HepG2 (cell line): Measurements from ENCODE around the gene NUBP1. TPM values are rescaled to one million over a fixed set of nuclear protein-coding genes. Genes with fewer than 3 reads are reported as not detected.

Experiments
- EED ChIP-seq: sonication (generic); formaldehyde crosslinking; IDR thresholded peaks from 2 replicates; pipeline ENCODE4 v1.5.0; 2020; ENCODE audit warnings: mild to moderate bottlenecking, missing genetic modification reagents
- FOXP1 ChIP-seq, 2 experiments: fragments of 450-650 bp in 1 of 2; IDR thresholded peaks; 2 replicates each; pipeline ENCODE4 v1.6.1; 2017 to 2018; ENCODE audit warnings: antibody characterized with exemption in 1 of 2
- GTF2F1 ChIP-seq: fragments of 150-350 bp; IDR thresholded peaks from 2 replicates; pipeline ENCODE4 v1.6.1; 2014; ENCODE audit warnings: low read length
- KMT2A ChIP-seq: sonication (generic); formaldehyde crosslinking; IDR thresholded peaks from 2 replicates; pipeline ENCODE4 v1.4.0; 2020; ENCODE audit warnings: missing genetic modification reagents
- KMT2B ChIP-seq: IDR thresholded peaks from 2 replicates; pipeline ENCODE4 v1.6.1; 2016; ENCODE audit warnings: missing genetic modification reagents, missing compliant biosample characterization
- NFRKB ChIP-seq: fragments of 450-650 bp; IDR thresholded peaks from 2 replicates; pipeline ENCODE4 v1.6.1; 2017
- PHF20 ChIP-seq: sonication (generic); formaldehyde crosslinking; IDR thresholded peaks from 2 replicates; pipeline ENCODE4 v1.5.0; 2020; ENCODE audit warnings: mild to moderate bottlenecking, missing genetic modification reagents
- RBAK ChIP-seq: sonication (generic); formaldehyde crosslinking; IDR thresholded peaks from 2 replicates; pipeline ENCODE4 v1.5.1; 2020; ENCODE audit warnings: mild to moderate bottlenecking, missing genetic modification reagents
- SIN3A ChIP-seq: IDR thresholded peaks from 2 replicates; pipeline ENCODE4 v1.6.1; 2011; ENCODE audit warnings: low read depth, mild to moderate bottlenecking, control low read depth, low read length, borderline replicate concordance
- SMAD9 ChIP-seq: sonication (generic); formaldehyde crosslinking; IDR thresholded peaks from 2 replicates; pipeline ENCODE4 v1.5.1; 2020; ENCODE audit warnings: mild to moderate bottlenecking, missing genetic modification reagents
- SYNCRIP ChIP-seq: fragments of 200-400 bp; formaldehyde crosslinking; IDR thresholded peaks from 2 replicates; pipeline ENCODE4 v1.6.1; 2018; ENCODE audit warnings: mild to moderate bottlenecking, low read depth, low read length; ENCODE audit not compliant: insufficient read depth
- TAF1 ChIP-seq: sonication (generic); formaldehyde crosslinking; IDR thresholded peaks from 2 replicates; pipeline ENCODE4 v1.4.0; 2020; ENCODE audit warnings: missing genetic modification reagents
- ZNF317 ChIP-seq: sonication (generic); formaldehyde crosslinking; IDR thresholded peaks from 2 replicates; pipeline ENCODE4 v1.5.0; 2020; ENCODE audit warnings: mild to moderate bottlenecking, missing genetic modification reagents
- ZNF331 ChIP-seq: sonication (generic); formaldehyde crosslinking; IDR thresholded peaks from 2 replicates; pipeline ENCODE4 v1.4.0; 2020; ENCODE audit warnings: missing genetic modification reagents
- polyA plus RNA-seq, 8 experiments: library from polyadenylated mRNA; depleted of rRNA in 3 of 8; stranded (reverse) in 7 of 8; unstranded in 1 of 8; fragments of >200 nt; fragmentation: Illumina TruSeq in 4 of 8; extraction: Trizol in 4 of 8; gene quantifications; 2 replicates each; pipeline versions ENCODE4 v1.2.1 to v1.2.3, GENCODE V29; 2011 to 2016; ENCODE audit warnings: low read depth in 4 of 8, missing spikeins in 1 of 8, mixed read lengths in 1 of 8; ENCODE audit not compliant: insufficient read depth in 1 of 8
- total RNA-seq, 5 experiments: library from RNA; depleted of rRNA; stranded (reverse); fragments of >200 nt; fragmentation: Illumina TruSeq; extraction: Trizol; gene quantifications; 2 replicates each; pipeline ENCODE4 v1.2.3, GENCODE V29; 2016; ENCODE audit warnings: low read depth in 1 of 5
- TF ChIP-seq, protein P1 (sequence below): sonication (generic); formaldehyde crosslinking; IDR thresholded peaks from 2 replicates; pipeline ENCODE4 v1.4.0; 2020; ENCODE audit warnings: missing genetic modification reagents
- TF ChIP-seq, protein P2 (sequence below), 2 experiments: sonication (generic) in 1 of 2; formaldehyde crosslinking in 1 of 2; IDR thresholded peaks; 2 replicates each; pipeline versions ENCODE4 v1.4.0 to v1.6.1; 2018 to 2020; ENCODE audit warnings: missing genetic modification reagents in 2 of 2, borderline replicate concordance in 1 of 2, low read depth in 1 of 2, mild to moderate bottlenecking in 1 of 2, missing biosample characterization in 1 of 2
- TF ChIP-seq, protein P3 (sequence below): sonication (generic); formaldehyde crosslinking; IDR thresholded peaks from 2 replicates; pipeline ENCODE4 v1.8.0; 2022; ENCODE audit warnings: mild to moderate bottlenecking, missing genetic modification reagents; ENCODE audit not compliant: insufficient replicate concordance
- TF ChIP-seq, protein P4 (sequence below): sonication (generic); formaldehyde crosslinking; conservative IDR thresholded peaks from 2 replicates; pipeline ENCODE4 v1.4.0; 2020; ENCODE audit warnings: missing genetic modification reagents
- TF ChIP-seq, protein P5 (sequence below): sonication (generic); formaldehyde crosslinking; IDR thresholded peaks from 2 replicates; pipeline ENCODE4 v1.8.0; 2022; ENCODE audit warnings: missing genetic modification reagents, low read depth, mild to moderate bottlenecking, borderline replicate concordance

The NUBP1 gene
- total and polyA plus RNA-seq, 2 of the 13 experiments (the other 11 are each of a cell fraction or from before 2014, with no cell fraction given): 53.5 to 70.4 TPM

DNA sequence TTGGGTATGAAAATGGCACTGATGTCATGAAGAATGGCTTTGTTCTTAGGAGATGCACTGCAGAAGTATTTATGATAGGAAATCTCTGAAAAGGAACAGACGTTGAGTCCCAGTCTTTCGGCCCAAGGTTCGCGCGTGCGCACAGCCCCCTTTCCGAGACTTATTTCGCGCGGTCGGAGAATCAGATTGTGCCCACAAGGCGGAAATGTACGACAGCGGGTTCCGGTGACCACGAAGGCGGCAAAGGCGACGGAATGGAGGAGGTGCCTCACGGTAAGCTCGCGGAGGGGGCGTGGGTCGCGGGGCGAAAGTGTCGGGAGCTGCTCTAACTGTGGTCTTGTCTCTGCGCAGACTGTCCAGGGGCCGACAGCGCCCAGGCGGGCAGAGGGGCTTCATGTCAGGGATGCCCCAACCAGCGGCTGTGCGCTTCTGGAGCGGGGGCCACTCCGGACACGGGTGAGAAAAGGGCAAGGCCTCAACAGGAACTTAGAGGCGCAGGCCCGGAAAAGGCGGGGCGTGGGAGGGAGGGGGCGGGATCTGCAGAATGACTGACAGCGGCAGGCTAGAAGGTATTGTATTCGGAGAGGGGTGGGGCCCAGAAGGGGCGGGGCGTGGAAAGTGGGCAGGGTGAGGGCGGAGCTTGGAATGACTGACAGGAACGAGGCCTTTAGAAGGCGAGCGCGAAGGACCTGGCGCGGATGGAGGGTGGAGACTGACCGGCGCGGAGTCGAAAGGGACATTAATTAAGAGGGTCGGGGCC, at the start of gene NUBP1 (continued):
- TF ChIP-seq, protein P1, sequence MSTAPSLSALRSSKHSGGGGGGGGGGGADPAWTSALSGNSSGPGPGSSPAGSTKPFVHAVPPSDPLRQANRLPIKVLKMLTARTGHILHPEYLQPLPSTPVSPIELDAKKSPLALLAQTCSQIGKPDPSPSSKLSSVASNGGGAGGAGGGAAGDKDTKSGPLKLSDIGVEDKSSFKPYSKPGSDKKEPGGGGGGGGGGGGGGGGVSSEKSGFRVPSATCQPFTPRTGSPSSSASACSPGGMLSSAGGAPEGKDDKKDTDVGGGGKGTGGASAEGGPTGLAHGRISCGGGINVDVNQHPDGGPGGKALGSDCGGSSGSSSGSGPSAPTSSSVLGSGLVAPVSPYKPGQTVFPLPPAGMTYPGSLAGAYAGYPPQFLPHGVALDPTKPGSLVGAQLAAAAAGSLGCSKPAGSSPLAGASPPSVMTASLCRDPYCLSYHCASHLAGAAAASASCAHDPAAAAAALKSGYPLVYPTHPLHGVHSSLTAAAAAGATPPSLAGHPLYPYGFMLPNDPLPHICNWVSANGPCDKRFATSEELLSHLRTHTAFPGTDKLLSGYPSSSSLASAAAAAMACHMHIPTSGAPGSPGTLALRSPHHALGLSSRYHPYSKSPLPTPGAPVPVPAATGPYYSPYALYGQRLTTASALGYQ (CRISPR knock-in tag): no peak
- TF ChIP-seq SMAD9 (CRISPR knock-in tag) (peak; percentile 98), SIN3A (peak; percentile 67; the same call in 1 of the 2 replicates), ZNF317 (CRISPR knock-in tag) (peak; percentile 93), PHF20 (CRISPR knock-in tag) (peak; percentile 97), FOXP1 (IDR thresholded peaks at IDR 0.05) (no peak), FOXP1 (CRISPR knock-in tag; IDR thresholded peaks at IDR 0.05) (no peak; the same call in 1 of the 2 replicates), KMT2B (peak; percentile 85), ZNF331 (CRISPR knock-in tag) (peak; percentile 74), RBAK (CRISPR knock-in tag) (no peak), KMT2A (CRISPR knock-in tag) (peak; percentile 54; the same call in 1 of the 2 replicates), GTF2F1 (0 out of 2 replicates have a peak, but pooled peaks have one; percentile 66), TAF1 (peak; percentile 96), EED (CRISPR knock-in tag) (peak; percentile 99), NFRKB (no peak; the same call in 1 of the 2 replicates), SYNCRIP (no peak)
- TF ChIP-seq, protein P2, sequence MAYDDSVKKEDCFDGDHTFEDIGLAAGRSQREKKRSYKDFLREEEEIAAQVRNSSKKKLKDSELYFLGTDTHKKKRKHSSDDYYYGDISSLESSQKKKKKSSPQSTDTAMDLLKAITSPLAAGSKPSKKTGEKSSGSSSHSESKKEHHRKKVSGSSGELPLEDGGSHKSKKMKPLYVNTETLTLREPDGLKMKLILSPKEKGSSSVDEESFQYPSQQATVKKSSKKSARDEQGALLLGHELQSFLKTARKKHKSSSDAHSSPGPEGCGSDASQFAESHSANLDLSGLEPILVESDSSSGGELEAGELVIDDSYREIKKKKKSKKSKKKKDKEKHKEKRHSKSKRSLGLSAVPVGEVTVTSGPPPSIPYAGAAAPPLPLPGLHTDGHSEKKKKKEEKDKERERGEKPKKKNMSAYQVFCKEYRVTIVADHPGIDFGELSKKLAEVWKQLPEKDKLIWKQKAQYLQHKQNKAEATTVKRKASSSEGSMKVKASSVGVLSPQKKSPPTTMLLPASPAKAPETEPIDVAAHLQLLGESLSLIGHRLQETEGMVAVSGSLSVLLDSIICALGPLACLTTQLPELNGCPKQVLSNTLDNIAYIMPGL (CRISPR knock-in tag; IDR thresholded peaks at IDR 0.05; ENCODE audit: borderline replicate concordance in 1 of 2, low read depth in 1 of 2): peak; percentile 87; a peak in 2 of 4 replicates
- TF ChIP-seq, protein P3, sequence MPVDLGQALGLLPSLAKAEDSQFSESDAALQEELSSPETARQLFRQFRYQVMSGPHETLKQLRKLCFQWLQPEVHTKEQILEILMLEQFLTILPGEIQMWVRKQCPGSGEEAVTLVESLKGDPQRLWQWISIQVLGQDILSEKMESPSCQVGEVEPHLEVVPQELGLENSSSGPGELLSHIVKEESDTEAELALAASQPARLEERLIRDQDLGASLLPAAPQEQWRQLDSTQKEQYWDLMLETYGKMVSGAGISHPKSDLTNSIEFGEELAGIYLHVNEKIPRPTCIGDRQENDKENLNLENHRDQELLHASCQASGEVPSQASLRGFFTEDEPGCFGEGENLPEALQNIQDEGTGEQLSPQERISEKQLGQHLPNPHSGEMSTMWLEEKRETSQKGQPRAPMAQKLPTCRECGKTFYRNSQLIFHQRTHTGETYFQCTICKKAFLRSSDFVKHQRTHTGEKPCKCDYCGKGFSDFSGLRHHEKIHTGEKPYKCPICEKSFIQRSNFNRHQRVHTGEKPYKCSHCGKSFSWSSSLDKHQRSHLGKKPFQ (CRISPR knock-in tag): peak; percentile 95
- TF ChIP-seq, protein P4, sequence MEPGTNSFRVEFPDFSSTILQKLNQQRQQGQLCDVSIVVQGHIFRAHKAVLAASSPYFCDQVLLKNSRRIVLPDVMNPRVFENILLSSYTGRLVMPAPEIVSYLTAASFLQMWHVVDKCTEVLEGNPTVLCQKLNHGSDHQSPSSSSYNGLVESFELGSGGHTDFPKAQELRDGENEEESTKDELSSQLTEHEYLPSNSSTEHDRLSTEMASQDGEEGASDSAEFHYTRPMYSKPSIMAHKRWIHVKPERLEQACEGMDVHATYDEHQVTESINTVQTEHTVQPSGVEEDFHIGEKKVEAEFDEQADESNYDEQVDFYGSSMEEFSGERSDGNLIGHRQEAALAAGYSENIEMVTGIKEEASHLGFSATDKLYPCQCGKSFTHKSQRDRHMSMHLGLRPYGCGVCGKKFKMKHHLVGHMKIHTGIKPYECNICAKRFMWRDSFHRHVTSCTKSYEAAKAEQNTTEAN (CRISPR knock-in tag): peak; percentile 75; the same call in 1 of the 2 replicates
- TF ChIP-seq, protein P5, sequence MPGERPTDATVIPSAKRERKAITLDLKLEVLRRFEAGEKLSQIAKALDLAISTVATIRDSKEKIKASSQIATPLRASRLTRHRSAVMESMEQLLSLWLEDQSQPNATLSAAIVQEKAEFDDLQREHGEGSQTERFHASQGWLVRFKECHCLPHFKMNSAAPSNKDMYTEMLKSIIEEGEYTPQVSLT (CRISPR knock-in tag): no peak; the same call in 1 of the 2 replicates
